ENCODE data around the gene GNRHR.
"Not testable (repeated sequence)": the region's sequence is repeated elsewhere in the genome, so short reads cannot be mapped to it uniquely, and the experiment has no call there.

The GNRHR gene
- long read RNA-seq, donor 1 = 0 reads
- long read RNA-seq, donor 2 = 0 reads
- long read RNA-seq, donor 3 = 0 reads
- long read RNA-seq, donor 4 = 0 reads
- long read RNA-seq, donor 5 = 0 reads
- long read RNA-seq, donor 6 = 0 reads
- long read RNA-seq, donor 7 = 0 reads
- long read RNA-seq, donor 8 = 0 reads

GRCh38 chr4:67754288-67754687, at the start of gene GNRHR:
Gene GNRHR, minus strand, starts transcription at chr4:67754388. Its CDS starts 53 bp downstream, at chr4:67754335.
- no peak for DNase-seq

GRCh38 chr4:67796810-67797209, 42.6 kb upstream of the GNRHR start:
- DNase-seq = no peak

DNA sequence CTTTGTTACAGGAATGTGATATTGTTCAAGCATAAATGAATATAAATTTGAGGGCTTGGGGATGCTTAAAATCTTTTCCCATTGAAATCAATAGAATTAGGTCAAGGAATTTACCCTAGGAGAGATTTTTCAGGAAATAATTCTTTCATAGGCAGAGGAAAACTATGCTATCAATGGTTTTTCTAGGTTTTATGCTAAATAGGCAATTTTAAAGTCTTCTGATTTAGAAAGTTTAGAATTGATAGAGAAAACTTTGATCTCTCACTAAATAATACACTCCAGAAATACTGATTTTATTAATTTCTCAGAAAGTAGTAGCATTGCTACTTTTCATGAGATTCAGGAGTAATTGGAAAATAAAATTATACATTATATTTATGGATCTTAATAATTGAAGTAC, 36.5 kb upstream of the GNRHR start:
- DNase-seq = no peak

GRCh38 chr4:67787311-67787710, 33.1 kb upstream of the GNRHR start:
- no peak for DNase-seq

GRCh38 chr4:67785528-67785927, 31.3 kb upstream of the GNRHR start:
- no peak for DNase-seq

DNA sequence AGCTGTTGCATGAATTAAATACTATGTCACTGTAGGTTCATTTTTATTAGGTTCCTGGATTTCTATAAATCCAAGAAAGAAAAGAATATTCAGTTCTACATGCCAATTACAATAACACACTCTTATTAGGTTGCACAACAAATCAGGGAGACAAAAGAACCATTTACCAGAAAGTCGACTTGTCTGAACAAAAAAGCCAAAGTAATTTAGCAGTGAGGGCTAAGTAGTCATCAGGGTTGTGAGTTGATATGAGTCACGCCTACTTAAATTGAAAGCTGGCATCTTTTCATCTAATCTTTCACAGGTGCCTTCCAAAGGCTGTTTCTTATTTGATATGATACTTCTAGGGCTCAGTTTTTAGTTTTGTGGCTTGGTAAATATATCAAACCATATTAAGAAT, 25.4 kb upstream of the GNRHR start:
- no peak for DNase-seq

DNA sequence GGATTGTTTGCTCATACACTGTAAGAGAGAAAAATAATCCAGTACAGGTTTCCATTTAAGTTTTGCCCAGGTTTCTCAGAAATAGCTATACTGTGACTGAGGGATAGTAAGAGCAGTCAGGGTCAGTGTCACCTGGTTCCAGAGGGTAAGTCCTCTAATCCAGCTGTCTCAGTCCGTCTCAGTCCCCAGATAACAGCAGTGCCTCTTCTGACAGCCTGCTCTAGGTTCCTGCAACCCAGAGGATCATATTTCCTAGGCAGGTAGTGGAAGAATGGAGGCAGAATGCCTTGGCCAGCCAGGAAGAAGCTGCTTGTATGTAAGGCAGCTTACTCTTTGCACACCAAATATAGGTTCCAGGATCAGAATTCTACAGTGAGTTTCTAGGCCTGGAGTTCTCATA, 22.6 kb upstream of the GNRHR start:
- no peak for DNase-seq

GRCh38 chr4:67770422-67770821, 16.2 kb upstream of the GNRHR start:
- DNase-seq = no peak

DNA sequence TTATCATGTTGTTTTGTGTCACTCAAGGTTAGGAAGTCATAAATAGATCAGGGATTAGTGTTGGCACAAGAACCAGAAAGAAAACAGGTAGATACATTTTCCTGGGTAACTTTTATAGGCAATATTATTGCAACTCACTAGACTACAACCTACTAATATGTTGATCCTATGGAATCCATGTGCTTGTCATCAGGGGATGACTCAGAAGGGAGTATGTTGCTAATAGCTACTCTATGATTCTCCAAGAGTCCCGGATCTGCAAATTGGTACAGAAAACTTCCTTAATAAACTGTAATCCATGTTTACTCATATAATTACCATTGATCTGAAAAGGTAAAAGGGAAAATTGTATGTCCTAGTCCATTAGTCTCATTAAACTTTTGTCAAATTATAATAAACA, 11.7 kb upstream of the GNRHR start:
- no peak for DNase-seq

GRCh38 chr4:67765401-67765800, 11.2 kb upstream of the GNRHR start:
- no peak for DNase-seq

DNA sequence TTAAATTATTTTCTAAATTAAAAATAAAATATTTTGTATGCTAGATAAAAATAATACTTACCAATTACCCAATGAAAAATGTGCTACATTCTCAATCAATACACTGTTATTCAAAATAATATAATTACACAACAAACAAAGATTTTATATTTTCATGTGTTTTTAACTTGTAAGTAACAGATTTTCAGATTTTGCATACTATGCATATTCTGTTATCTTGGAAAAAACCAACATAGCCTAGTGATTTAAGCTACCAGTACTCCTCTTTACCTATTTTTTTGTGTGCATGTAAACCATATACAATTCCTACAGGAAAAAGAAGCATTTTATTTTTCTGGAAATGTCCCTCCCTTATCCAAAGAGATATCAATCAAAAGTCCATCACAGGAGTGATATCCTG, 10.0 kb upstream of the GNRHR start:
- DNase-seq = no peak

- no peak for DNase-seq
Observed at GRCh38 chr4:67762086-67762485, 7.9 kb upstream of the GNRHR start.

- DNase-seq = not testable (repeated sequence)
Observed at GRCh38 chr4:67756991-67757390, 2.8 kb upstream of the GNRHR start.

GRCh38 chr4:67755974-67756373, 1.8 kb upstream of the GNRHR start:
- no peak for DNase-seq

DNA sequence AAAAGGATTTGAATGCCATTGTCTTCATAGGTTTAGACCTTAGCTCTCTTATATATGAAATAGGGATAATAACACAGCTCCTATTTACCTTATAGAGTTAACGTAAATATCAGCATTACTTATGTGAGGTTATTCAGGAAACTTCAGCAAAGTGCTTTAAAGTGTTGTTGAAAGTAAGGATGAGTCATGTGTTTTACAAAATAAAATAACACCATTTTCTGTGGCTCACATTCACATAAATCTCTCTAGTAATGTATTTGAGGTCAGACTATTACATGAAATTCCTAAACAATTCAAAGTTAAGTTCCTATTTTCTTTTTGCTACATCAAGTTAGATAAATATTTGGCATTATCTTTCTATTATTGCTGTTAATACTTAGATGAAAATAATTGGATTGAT, 2.9 kb downstream of the GNRHR start:
- DNase-seq = no peak

DNA sequence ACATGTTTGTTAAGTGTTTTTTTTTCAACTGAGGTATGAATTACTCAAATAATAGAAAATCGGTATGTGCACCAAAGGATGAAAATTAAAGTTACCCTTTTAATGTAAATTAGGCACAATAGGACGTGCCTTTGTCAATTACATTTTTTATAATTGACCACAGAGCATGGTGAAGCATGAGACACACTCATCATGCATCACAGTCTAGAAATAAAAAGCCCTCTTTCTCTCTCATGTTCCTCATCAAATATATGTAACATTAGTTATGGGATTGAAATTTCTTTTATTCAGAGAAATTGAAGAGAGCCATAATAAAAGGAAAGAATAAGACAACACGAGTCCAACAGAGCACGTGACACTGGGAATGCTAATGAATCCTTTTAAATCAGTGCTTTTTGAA, 3.5 kb downstream of the GNRHR start:
- no peak for DNase-seq

DNA sequence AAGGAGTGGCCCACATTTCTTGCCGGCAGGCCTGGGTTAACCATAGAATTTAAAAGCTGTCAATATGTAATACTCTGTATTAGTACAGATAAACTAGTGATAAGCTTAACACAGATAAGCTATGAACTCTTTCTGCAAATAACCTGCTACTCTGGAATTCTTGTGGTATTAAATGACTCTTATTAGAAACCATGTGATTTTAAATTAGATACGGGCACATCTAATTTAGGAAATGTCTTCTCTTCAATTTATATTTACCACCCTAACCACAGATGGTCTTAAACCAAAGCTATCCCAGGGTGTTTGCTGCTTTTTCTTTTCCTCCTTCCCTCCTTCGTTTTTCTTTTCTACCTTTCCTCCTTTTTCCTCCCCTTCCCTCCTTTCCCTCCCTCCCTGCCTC, 4.9 kb downstream of the GNRHR start:
- DNase-seq = no peak

GRCh38 chr4:67746797-67747495, 7.2 kb downstream of the GNRHR start:
- peak; percentile 6 for DNase-seq

DNA sequence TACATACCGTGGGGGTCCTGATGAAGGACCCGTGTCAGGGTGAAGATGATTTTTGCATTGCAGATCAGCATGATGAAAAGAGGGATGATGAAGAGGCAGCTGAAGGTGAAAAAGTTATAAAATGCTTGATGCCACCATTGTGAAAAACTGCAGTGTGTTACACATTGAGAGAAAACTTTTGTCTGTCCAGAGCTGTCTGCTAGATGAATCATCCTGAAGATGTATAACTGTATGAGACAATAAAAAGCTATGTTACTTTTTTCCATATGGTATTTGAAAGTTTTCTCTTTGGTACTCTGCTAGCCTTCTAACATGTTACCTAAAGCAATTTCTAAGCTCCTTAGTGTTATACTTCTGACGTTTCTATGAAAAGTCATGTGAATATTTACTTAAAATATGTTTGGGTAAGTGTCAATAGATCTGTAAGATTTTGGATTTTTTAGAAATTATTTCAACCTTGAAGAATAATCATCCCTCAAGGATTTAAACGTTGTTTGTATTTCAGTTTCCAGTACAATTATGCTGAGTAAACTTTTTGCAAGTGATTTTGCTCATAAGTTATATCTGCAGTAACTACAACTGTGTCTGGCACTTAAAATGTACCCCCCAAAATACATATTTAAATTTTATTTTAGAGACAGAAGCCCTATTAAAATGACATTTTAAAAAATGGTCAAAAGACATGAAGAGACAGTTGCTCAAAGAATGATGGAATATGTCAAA, 9.5 kb downstream of the GNRHR start:
- DNase-seq = no peak

DNA sequence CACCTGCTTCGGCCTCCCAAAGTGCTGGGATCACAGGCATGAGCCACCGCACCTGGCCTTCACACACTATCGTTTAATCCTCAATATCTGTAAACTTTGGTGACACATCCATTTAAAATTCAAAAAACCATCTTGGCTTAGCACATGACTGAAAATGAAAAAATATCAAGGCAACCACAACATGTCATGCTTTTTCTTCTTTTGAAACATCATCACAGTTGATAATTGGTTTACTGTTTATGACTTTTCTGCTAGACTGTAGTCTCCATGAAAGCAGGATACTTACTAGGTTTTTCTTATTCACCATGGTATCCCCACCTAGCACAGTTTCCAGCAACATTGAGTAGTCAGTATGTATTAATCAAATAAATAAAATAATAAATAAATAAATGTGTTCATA, 11.0 kb downstream of the GNRHR start:
- DNase-seq = no peak

- no peak for DNase-seq
Observed at GRCh38 chr4:67736262-67736661, 17.9 kb downstream of the GNRHR start.

GRCh38 chr4:67735325-67735724, 18.9 kb downstream of the GNRHR start:
- no peak for DNase-seq

DNA sequence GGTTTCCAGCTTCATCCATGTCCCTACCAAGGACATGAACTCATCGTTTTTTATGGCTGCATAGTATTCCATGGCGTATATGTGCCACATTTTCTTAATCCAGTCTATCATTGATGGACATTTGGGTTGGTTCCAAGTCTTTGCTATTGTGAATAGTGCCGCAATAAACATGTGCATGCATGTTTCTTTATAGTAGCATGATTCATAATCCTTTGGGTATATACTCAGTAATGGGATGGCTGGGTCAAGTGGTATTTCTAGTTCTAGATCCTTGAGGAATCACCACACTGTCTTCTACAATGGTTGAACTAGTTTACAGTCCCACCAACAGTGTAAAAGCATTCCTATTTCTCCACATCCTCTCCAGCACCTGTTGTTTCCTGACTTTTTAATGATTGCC, 23.7 kb downstream of the GNRHR start:
- DNase-seq = not testable (repeated sequence)
